GM19023 (cell line): ENCODE data around the gene FLYWCH1.
"Not testable (repeated sequence)": the region's sequence is repeated elsewhere in the genome, so short reads cannot be mapped to it uniquely, and the experiment has no call there.

Experiments
- ATAC-seq: cut with Tn5 transposase; IDR thresholded peaks from one replicate; pipeline ENCODE4 v1.9.1; 2021; ENCODE audit warnings: mild to moderate bottlenecking, moderate library complexity; ENCODE audit not compliant: unreplicated experiment

The FLYWCH1 gene

GRCh38 chr16:2924901-2925755, 13.4 kb downstream of the FLYWCH1 start:
- ATAC-seq: no peak

GRCh38 chr16:2925951-2926649, 14.4 kb downstream of the FLYWCH1 start:
- ATAC-seq: no peak

- no peak for ATAC-seq
Measured at GRCh38 chr16:2926650-2926999, 14.9 kb downstream of the FLYWCH1 start.

- ATAC-seq: no peak
Measured at GRCh38 chr16:2927010-2927646, 15.4 kb downstream of the FLYWCH1 start.

DNA sequence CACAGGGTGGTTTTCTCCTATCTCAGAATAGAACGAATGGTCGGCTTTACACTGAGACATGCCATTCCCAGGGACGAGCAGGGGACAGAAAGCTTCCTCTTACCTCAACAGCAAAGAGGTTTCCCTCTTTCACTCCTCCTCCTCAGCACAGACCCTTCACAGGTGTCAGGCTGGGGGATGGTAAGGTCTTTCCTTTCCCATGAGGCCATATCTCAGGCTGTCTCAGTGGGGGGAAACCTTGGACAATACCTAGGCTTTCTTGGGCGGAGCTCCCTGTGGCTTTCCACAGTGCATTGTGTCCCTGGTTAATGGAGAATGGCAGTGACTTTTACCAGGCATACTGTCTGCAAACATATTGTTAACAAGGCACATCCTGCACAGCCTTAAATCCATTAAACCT, 16.4 kb downstream of the FLYWCH1 start:
- not testable (repeated sequence) for ATAC-seq

GRCh38 chr16:2928796-2929195, 17.1 kb downstream of the FLYWCH1 start:
- no peak for ATAC-seq

DNA sequence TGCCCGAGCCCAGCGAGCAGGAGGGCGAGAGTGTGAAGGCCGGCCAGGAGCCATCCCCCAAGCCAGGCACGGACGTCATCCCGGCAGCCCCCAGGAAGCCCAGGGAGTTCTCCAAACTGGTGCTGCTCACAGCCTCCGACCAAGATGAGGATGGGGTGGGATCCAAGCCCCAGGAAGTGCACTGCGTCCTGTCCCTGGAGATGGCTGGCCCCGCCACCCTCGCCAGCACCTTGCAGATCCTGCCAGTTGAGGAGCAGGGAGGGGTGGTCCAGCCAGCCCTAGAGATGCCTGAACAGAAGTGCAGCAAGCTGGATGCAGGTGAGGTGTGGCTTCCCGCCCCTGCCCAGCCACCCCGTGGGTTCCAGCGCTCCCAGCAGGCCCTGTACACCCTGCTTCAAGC, 18.0 kb downstream of the FLYWCH1 start:
- ATAC-seq: no peak

DNA sequence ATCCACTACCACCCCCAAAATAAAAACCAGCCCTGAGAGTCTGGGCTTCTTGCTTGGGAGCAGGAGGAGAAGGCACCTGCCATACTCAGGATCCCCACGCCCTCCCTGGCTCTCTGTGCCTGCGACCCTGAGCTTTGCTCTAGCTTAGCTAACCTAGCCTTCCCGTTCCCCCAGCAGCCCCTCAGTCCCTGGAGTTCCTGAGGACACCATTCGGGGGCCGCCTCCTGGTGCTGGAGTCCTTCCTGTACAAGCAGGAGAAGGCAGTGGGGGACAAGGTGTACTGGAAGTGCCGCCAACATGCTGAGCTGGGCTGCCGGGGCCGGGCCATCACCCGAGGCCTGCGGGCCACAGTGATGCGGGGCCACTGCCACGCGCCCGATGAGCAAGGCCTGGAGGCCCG, 18.5 kb downstream of the FLYWCH1 start:
- ATAC-seq: no peak

DNA sequence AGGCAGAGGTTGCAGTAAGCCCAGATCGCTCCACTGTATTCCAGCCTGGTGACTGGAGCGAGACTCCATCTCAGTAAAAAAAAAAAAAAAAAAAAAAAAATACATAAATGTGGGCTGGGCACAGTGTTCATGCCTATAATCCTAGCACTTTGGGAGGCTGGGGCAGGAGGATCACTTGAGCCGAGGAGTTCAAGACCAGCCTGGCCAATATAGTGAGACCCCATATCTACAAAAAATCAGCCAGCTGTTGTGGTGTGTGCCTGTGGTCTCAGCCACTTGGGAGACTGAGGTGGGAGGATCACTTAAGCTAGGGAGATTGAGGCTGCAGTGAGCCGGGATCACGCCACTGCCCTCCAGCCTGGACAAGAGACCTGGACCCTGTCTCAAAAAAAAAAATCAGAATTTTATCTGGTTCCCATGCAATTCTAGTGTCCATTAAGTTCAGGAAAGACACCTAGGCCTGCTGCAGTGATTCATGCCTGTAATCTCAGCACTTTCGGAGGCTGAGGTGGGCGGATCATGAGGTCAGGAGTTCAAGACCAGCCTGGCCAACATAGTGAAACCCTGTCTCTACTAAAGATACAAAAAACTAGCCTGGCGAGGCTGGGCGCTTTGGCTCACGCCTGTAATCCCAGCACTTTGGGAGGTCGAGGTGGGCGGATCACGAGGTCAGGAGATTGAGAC, 19.6 kb downstream of the FLYWCH1 start:
- ATAC-seq: not testable (repeated sequence)

DNA sequence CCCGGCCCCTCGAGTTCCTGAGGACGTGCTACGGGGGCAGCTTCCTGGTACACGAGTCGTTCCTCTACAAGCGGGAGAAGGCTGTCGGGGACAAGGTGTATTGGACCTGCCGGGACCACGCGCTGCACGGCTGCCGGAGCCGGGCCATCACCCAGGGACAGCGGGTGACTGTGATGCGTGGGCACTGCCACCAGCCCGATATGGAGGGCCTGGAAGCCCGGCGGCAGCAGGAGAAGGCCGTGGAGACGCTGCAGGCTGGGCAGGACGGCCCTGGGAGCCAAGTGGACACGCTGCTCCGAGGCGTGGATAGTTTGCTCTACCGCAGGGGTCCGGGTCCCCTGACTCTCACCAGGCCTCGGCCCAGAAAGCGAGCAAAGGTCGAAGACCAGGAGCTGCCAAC, 21.4 kb downstream of the FLYWCH1 start:
- no peak for ATAC-seq

- ATAC-seq: no peak
Measured at GRCh38 chr16:2933701-2934100, 22.0 kb downstream of the FLYWCH1 start.

DNA sequence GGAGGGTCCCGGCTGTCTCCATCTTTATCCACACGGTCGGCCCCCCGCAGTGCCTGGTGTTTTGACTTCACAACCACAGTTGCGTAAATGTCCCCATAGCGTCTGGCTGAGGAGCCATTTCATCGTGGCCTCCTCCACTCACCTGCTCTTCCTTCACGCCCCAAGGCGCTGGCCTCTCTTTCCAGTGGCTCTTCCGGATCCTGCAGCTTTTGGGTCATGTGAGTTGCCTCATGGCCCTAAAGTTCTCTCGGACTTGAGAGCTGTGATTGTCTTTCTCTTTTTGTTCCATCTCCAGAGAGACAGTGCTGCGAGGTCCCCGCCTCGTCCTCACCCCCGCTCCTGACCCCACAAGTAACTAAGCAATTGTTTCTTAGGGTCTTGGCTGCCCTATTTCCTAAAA, 22.7 kb downstream of the FLYWCH1 start:
- ATAC-seq: no peak

DNA sequence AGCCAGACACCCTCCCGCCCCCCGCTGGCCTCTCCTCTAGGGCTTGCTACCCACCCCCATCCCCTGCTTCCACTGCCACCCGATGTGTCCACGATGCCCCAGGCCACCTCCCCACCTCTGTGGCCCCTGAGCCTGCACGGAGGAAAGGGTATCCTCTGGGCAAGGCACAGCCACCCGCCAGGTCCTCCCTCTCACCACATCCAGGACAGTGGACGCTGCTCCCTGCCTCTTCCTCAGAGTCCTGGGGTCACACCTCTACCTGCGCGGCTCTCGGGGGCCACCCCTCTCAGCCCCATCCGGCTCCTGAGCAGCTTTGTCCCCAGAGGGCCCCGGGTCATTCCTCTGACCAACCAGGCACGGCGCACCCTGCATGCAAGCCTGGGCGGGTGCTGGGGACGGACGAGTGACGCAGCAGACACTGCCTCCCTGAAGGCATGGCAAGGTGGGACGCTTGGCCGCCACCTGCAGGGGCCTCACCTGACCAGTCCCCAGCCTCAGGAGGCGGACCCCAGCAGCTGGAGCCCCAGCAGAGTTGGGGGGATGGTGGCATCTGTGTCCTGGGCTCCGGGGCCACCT, 24.8 kb downstream of the FLYWCH1 start:
- ATAC-seq: no peak

DNA sequence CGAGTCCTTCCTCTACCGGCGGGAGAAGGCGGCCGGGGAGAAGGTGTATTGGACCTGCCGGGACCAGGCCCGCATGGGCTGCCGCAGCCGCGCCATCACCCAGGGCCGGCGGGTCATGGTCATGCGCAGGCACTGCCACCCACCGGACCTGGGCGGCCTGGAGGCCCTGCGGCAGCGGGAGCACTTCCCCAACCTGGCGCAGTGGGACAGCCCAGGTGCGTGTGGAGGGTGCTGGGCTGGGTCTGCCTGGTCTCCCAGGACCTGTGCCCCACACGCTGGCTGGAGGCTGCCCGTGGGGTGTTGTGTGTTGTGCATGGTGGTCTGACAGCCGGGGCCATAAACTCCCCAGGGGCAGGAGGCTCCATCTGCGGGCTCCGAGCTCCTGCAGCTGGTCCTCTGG, 25.4 kb downstream of the FLYWCH1 start:
- no peak for ATAC-seq

DNA sequence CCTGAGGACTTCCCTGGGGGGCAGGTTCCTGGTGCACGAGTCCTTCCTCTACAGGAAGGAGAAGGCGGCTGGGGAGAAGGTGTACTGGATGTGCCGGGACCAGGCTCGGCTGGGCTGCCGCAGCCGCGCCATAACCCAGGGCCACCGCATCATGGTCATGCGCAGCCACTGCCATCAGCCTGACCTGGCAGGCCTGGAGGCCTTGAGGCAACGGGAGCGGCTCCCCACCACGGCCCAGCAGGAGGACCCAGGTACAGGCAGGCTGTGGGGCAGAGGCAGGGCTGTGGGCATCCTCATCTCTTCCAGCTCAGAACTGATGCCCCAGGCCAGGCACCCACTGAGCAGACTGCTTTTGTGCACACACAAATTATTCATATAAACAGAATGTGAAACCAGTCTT, 26.5 kb downstream of the FLYWCH1 start:
- ATAC-seq: no peak

- ATAC-seq: no peak
Measured at GRCh38 chr16:2939968-2940367, 28.2 kb downstream of the FLYWCH1 start.

GRCh38 chr16:2942045-2942444, 30.3 kb downstream of the FLYWCH1 start:
- ATAC-seq: no peak

- not testable (repeated sequence) for ATAC-seq
Measured at GRCh38 chr16:2943716-2944115, 32.0 kb downstream of the FLYWCH1 start.

- no peak for ATAC-seq
Measured at GRCh38 chr16:2946649-2947048, 34.9 kb downstream of the FLYWCH1 start.

- no peak for ATAC-seq
Measured at GRCh38 chr16:2948807-2949704, 37.3 kb downstream of the FLYWCH1 start.
